ENCODE measurements around the gene C19orf33.
"Not testable (repeated sequence)": the region's sequence is repeated elsewhere in the genome, so short reads cannot be mapped to it uniquely, and the experiment has no call there.

DNA sequence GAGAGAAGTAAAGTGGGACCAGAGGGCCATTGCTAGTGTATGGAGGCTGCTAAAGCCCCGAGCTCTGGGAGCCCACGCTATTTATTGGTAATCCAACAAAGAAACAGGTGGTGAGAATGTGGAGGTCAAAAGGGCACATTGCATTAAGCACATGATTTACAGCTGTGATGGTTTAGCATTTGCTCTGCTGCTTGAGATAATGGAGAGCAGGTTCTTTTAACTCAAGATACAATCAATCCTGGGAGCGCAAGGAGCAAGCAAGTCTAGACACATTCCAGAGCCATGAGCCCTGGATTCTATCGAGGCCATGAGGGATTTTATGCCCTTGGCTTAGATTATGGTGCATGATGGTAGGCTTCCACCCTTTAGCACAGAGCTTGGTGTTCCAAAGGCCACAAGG is 35.0 kb downstream of the C19orf33 start:
- TF ChIP-seq EZH2phosphoT487 (IDR thresholded peaks at IDR 0.05; ENCODE audit: borderline replicate concordance, low read depth, low read length) = not testable (repeated sequence)
- TF ChIP-seq, protein P1, sequence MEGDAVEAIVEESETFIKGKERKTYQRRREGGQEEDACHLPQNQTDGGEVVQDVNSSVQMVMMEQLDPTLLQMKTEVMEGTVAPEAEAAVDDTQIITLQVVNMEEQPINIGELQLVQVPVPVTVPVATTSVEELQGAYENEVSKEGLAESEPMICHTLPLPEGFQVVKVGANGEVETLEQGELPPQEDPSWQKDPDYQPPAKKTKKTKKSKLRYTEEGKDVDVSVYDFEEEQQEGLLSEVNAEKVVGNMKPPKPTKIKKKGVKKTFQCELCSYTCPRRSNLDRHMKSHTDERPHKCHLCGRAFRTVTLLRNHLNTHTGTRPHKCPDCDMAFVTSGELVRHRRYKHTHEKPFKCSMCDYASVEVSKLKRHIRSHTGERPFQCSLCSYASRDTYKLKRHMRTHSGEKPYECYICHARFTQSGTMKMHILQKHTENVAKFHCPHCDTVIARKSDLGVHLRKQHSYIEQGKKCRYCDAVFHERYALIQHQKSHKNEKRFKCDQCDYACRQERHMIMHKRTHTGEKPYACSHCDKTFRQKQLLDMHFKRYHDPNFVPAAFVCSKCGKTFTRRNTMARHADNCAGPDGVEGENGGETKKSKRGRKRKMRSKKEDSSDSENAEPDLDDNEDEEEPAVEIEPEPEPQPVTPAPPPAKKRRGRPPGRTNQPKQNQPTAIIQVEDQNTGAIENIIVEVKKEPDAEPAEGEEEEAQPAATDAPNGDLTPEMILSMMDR (conservative IDR thresholded peaks at IDR 0.05; ENCODE audit: low read length) = not testable (repeated sequence)
